HL-60 (cell line): ENCODE data around the gene CHL1.

Experiments
- DNase-seq, 2 experiments: peaks; one replicate each; pipeline ENCODE4 v3.0.0-alpha.2; 2010 to 2020; ENCODE audit warnings: low read depth in 1 of 2, low spot score in 1 of 2
- H3K27ac ChIP-seq: fragments of 250-450 bp; sonication (Bioruptor Pico); replicated peaks from 2 replicates; pipeline ENCODE4 v1.5.1; 2020; ENCODE audit warnings: mild to moderate bottlenecking, moderate library complexity
- H3K27me3 ChIP-seq: fragments of 250-450 bp; sonication (Bioruptor Pico); 2 replicates; pipeline ENCODE4 v1.5.1; 2021; ENCODE audit warnings: mild to moderate bottlenecking, moderate library complexity; ENCODE audit not compliant: insufficient read depth, poor library complexity, severe bottlenecking
- H3K4me3 ChIP-seq: replicated peaks from 2 replicates; pipeline ENCODE4 v1.5.1; 2011; ENCODE audit warnings: mild to moderate bottlenecking, control low read depth, low read length; ENCODE audit not compliant: insufficient read depth
- CTCF ChIP-seq: IDR thresholded peaks from one replicate; pipeline ENCODE4 v1.5.1; 2011; ENCODE audit warnings: low read length, control low read depth, inconsistent platforms; ENCODE audit not compliant: insufficient read depth
- GABPA ChIP-seq: IDR thresholded peaks from 2 replicates; pipeline ENCODE4 v1.6.1; 2012; ENCODE audit warnings: low read depth
- POLR2AphosphoS5 ChIP-seq: IDR thresholded peaks from 2 replicates; pipeline ENCODE4 v1.6.1; 2012; ENCODE audit warnings: low read depth
- SPI1 ChIP-seq: IDR thresholded peaks from 2 replicates; pipeline ENCODE4 v1.6.1; 2012; ENCODE audit warnings: low read depth, mild to moderate bottlenecking, borderline replicate concordance
- TF ChIP-seq, protein P1 (sequence below): IDR thresholded peaks from 2 replicates; pipeline ENCODE4 v1.6.1; 2012; ENCODE audit warnings: low read depth; ENCODE audit not compliant: insufficient replicate concordance

CHL1 gene

GRCh38 chr3:341998-342397 is 145.4 kb downstream of the CHL1 start:
- H3K4me3 ChIP-seq: no peak overlapping the region
- H3K27ac ChIP-seq: no peak overlapping the region
- TF ChIP-seq POLR2AphosphoS5 (no peak), SPI1 (no peak), CTCF (no peak), GABPA (no peak)
- TF ChIP-seq, protein P1, sequence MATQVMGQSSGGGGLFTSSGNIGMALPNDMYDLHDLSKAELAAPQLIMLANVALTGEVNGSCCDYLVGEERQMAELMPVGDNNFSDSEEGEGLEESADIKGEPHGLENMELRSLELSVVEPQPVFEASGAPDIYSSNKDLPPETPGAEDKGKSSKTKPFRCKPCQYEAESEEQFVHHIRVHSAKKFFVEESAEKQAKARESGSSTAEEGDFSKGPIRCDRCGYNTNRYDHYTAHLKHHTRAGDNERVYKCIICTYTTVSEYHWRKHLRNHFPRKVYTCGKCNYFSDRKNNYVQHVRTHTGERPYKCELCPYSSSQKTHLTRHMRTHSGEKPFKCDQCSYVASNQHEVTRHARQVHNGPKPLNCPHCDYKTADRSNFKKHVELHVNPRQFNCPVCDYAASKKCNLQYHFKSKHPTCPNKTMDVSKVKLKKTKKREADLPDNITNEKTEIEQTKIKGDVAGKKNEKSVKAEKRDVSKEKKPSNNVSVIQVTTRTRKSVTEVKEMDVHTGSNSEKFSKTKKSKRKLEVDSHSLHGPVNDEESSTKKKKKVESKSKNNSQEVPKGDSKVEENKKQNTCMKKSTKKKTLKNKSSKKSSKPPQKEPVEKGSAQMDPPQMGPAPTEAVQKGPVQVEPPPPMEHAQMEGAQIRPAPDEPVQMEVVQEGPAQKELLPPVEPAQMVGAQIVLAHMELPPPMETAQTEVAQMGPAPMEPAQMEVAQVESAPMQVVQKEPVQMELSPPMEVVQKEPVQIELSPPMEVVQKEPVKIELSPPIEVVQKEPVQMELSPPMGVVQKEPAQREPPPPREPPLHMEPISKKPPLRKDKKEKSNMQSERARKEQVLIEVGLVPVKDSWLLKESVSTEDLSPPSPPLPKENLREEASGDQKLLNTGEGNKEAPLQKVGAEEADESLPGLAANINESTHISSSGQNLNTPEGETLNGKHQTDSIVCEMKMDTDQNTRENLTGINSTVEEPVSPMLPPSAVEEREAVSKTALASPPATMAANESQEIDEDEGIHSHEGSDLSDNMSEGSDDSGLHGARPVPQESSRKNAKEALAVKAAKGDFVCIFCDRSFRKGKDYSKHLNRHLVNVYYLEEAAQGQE: no peak
- H3K27me3 ChIP-seq: no peaks in the 10 kb centered on the region
- DNase-seq: no peak

GRCh38 chr3:346186-346585 is 149.6 kb downstream of the CHL1 start:
- no peak for TF ChIP-seq SPI1
- no peak for TF ChIP-seq GABPA
- no peak for TF ChIP-seq POLR2AphosphoS5
- H3K27me3 ChIP-seq: no peaks in the 10 kb centered on the region
- H3K4me3 ChIP-seq: no peak overlapping the region
- no peak for DNase-seq
- no peak overlapping the region for H3K27ac ChIP-seq

GRCh38 chr3:347581-347980 is 151.0 kb downstream of the CHL1 start:
- no peak overlapping the region for H3K4me3 ChIP-seq
- H3K27ac ChIP-seq: no peak overlapping the region
- no peak for DNase-seq
- no peaks in the 10 kb centered on the region for H3K27me3 ChIP-seq
- TF ChIP-seq GABPA (no peak), CTCF (no peak), POLR2AphosphoS5 (no peak), SPI1 (no peak)
- TF ChIP-seq, protein P1: no peak

DNA sequence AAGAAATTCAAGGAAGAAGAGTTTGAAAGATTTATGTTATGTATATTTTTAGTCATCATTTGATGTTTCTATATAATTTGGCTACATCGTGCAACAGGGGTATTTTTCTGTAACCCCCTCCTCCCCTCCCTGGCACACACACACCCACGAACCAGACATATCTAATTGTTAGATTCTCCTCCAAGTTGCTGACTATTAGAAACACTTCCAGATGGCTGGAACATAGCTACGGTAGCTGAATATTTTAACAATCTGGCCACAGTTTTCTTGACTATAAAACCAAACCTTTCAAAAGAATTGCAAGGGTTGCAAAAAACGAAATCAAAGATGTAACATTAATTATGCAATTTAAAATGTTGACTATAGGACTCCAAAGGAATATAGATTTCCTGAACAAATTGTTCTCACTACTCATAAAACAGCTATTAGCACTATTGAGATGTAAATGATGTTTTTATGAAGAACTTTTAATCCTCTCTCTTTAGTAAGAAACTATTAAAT is 154.4 kb downstream of the CHL1 start:
- Histone ChIP-seq H3K4me3 (no peak overlapping the region), H3K27me3 (no peaks in the 10 kb centered on the region), H3K27ac (no peak overlapping the region)
- TF ChIP-seq, protein P1: no peak
- TF ChIP-seq POLR2AphosphoS5 (no peak), GABPA (no peak), SPI1 (no peak)
- DNase-seq: no peak
